GM21528 (cell line): ENCODE results near the gene GLB1L2.

Source experiments
- ATAC-seq: cut with Tn5 transposase; IDR thresholded peaks from one replicate; pipeline ENCODE4 v1.9.1; 2021; ENCODE audit warnings: mild to moderate bottlenecking, moderate library complexity; ENCODE audit not compliant: unreplicated experiment, low FRiP score

Gene GLB1L2

DNA sequence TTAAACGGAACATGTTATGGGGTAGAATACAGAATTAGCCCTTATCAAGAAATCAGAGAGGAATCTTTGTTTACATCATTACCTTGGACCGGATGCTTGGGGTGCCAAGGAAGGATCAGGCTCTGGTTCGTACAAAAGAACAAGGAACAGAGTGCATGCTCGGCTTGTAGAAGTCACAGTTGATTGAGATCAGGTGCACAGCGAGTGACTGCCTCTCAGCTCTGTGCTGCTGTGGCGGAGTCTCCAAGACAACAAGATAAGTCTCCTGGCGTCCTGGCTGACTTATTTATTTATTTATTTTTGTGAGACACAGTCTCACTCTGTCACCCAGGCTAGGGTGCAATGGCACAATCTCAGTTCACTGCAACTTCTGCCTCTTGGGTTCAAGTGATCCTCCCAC is 31.8 kb downstream of the GLB1L2 start:
- ATAC-seq = no peak

DNA sequence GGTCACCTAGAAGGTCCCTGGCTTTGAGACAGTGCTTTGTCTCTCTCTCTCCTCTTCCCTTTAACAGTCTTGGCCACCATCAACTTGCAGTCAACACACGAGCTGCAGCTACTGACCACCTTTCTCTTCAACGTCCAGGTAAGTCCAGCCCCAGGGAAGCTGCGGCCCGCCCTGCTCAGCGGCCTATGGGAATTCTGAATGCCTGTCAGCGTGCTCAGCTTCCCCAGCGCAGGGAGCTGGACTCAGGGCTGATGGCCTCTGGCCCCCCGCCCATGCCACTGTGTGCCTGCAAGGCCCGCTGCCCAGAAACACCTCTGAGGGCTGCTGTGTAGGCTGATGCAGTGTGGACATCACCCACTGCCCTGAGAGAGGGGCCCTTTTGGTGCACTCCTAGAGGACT is 32.5 kb downstream of the GLB1L2 start:
- no peak for ATAC-seq

DNA sequence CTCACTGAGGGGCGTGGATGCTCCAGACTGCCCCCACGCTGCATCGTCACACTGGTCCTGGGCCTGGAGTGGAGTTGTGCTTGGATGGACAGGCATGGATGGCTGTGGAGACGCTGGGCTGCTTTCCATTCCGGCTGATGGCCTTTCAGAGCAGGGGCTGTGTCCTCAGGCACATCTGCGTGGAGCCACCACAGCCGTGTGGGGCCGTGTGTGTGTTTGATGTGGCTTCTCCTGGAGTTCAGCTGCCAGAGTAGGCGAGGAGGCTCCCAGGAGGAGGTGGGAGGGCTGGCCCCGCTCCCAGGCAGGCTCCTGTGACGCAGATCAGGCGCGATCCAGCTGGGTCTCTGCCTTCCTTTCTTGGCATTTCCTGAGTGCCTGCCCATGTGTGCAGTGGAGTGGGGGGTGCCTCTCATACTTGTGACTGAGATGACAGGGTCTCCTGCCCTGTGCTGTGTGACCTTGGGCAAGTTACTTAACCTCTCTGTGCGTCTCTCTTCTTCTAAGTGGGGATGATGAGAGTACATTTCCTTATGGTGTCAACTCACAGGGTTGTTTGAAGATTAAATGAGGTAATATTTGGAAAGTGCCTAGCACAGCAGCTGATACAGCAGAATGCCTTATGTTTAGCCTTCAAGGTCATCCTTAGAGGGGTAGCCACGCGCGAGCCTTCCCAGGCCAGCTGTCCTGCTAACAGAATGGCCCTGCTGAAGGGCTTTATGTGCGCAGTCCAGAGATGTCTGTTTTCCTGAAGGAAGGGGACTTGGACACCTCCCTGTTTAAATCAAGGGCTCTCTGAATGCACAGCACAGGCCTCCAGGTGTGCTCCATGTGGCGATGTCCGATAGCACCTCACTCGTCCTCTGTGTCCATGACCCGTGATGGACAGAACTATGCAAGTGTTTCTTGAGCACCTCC is 33.5 kb downstream of the GLB1L2 start:
- ATAC-seq = no peak

- ATAC-seq = no peak
Measured at GRCh38 chr11:134366254-134366653, 34.5 kb downstream of the GLB1L2 start.

- ATAC-seq = no peak
Measured at GRCh38 chr11:134367781-134368180, 36.0 kb downstream of the GLB1L2 start.

DNA sequence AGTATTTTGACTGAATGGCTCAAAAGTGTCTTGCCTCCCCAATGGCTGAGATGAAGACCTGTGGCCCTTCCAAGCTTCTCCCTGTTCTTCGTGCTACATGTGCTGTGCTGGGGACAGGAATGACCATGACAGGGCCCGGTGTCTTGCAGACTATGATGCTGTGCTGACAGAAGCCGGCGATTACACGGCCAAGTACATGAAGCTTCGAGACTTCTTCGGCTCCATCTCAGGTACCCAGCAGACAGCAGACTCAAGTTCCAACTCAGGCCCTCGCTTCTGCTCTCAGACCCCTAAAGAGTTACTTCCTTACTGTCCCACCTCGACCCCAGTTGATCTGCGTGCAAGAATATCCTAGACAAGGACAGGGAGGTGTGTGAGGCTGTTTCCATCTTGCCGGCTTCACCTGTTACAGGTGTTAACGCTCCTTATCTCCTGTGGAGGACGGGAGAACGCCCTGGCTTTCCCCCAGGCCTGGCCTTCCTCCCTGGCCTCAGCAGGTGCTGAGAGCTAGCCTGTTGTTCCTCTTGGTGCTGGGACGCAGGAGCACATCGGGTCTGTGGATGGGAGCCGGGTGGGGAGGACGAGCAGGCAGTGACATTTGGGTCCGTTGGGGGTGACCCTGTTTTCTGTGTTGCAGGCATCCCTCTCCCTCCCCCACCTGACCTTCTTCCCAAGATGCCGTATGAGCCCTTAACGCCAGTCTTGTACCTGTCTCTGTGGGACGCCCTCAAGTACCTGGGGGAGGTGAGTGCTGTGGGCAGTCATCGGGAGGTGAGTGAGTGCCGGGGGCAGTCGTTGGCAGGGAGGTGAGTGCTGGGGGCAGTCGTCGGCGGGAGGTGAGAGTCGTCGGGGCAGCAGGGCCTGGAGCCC is 38.1 kb downstream of the GLB1L2 start:
- ATAC-seq = no peak

- ATAC-seq = no peak
Measured at GRCh38 chr11:134370526-134371435, 39.0 kb downstream of the GLB1L2 start.

DNA sequence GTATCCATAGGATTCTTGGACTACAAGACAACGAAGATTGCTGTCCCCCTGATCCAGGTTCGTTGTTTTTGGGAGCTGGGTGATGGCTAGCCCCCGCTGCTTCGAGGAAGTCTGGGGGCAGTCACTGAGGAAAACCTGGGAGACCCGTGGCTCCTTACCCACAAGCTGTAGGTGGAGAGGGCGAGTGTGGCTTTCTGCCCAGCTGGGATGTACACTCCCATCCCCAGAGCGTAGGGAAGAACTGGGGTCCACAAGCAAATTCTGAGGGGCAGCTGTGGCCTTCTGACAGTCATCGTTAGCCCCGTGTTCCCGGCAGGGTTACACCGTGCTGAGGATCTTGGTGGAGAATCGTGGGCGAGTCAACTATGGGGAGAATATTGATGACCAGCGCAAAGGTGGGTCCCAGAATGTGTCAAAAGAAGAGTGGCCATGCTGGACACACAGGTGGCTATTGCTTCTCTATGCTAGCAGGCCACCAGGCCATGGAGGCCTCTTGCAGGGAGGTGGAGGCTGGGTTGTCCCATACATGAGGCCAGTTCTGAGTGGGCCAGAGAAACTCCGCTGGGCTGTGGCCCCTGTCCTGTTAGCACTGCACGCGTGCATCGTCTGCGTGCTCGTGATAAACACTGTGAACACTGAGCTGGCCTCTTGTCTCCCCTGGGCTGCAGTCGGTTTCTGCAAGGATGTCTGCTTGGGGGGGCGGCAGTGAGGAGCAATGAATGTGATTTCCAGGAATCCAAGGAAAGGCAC is 39.8 kb downstream of the GLB1L2 start:
- ATAC-seq = no peak

- no peak for ATAC-seq
Measured at GRCh38 chr11:134372536-134372935, 40.7 kb downstream of the GLB1L2 start.

GRCh38 chr11:134372961-134373360 is 41.2 kb downstream of the GLB1L2 start:
- ATAC-seq = no peak

DNA sequence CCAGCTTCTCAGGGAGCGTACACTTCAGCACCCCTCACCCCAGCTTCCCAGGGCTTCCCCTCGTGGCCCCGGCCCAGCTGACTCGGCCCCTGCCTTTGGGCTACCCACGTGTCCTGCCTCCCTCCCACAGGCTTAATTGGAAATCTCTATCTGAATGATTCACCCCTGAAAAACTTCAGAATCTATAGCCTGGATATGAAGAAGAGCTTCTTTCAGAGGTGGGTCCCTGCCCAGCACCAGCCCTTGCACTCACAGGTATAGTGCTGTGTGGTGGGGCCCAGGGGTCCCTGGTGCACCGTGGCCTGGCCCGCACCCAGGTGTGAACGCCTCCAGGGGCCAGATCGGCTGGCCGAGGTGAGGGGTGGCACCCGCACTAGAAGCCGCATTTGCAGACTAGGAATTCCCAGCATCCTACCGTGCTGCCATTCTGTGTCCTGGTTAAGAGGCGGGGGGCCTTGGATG is 41.8 kb downstream of the GLB1L2 start:
- ATAC-seq = no peak

DNA sequence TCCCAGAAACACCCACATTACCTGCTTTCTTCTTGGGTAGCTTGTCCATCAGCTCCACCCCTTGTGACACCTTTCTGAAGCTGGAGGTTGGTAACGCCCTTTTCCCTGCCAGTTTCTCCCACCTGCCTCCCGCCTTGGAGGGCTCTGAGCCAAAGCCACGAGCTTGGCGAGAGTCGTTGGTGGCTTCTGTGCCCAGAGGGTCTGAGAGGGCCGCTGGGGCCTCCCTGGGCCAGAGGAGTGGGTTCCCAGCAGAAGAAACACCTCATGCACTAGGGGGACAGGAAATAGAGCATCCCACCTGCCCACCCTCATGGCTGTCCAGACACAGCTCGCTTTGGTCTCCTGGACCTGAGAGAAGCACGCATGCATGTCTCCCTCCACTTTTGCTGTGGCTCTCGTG is 42.4 kb downstream of the GLB1L2 start:
- no peak for ATAC-seq

DNA sequence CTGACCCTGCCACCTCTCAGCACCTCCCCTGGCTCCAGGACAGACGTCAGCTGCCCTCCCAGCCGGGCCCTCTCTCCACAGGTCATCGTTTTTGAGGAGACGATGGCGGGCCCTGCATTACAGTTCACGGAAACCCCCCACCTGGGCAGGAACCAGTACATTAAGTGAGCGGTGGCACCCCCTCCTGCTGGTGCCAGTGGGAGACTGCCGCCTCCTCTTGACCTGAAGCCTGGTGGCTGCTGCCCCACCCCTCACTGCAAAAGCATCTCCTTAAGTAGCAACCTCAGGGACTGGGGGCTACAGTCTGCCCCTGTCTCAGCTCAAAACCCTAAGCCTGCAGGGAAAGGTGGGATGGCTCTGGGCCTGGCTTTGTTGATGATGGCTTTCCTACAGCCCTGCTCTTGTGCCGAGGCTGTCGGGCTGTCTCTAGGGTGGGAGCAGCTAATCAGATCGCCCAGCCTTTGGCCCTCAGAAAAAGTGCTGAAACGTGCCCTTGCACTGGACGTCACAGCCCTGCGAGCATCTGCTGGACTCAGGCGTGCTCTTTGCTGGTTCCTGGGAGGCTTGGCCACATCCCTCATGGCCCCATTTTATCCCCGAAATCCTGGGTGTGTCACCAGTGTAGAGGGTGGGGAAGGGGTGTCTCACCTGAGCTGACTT is 43.2 kb downstream of the GLB1L2 start:
- no peak for ATAC-seq

- ATAC-seq = no peak
Measured at GRCh38 chr11:134376150-134376921, 44.5 kb downstream of the GLB1L2 start.

- no peak for ATAC-seq
Measured at GRCh38 chr11:134377876-134378275, 46.1 kb downstream of the GLB1L2 start.

DNA sequence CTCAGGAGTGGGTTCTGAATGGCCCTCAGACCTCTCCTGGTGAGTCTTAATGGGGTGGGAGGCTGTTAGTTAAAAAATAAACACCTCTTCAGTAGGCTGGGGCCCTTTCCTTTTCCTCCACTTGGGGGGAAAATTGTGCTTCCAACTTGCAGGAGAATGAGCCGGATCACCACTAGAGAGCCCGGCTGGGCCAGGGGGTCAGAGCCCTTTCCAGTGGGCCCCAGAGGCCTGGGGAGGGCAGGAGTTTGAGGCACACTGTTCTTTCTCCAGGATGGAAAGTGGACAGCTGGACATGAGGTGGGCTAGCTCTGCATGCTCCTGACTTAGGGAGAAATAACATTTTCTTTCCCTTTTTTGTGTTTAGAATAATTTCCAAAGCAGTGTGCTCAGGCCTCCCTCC is 47.5 kb downstream of the GLB1L2 start:
- no peak for ATAC-seq

GRCh38 chr11:134380229-134380628 is 48.4 kb downstream of the GLB1L2 start:
- ATAC-seq = no peak

GRCh38 chr11:134380785-134381184 is 49.0 kb downstream of the GLB1L2 start:
- no peak for ATAC-seq
